GM12874 (cell line): ENCODE data around the gene CYB561.
A peak's percentile ranks its signal among the peaks of the same experiment; 100 is the strongest.

Source experiments
- TF ChIP-seq, protein P1 (sequence below): IDR thresholded peaks from 2 replicates; pipeline ENCODE4 v1.5.1; 2011; ENCODE audit warnings: low read depth, mild to moderate bottlenecking, control low read depth, low read length, moderate library complexity; ENCODE audit not compliant: insufficient read depth

Gene CYB561

DNA sequence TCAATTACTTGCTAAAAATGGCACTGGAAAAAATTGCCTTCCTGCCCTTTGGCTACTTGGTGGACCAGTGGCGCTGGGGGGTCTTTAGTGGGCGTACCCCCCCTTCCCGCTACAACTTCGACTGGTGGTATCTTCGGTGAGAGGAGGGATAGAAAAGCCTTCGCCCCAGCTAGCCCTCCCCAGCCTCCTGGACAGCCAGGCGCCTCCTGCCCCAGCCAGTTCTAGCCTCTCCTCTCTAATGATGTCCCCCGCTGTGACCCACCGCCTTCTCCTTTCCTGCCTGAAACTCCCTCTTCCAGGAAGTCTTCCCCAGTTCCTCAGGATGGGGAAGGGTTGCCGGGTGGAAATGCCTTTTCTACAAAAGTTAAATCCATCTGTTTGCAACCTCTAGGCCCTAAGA lies 36.9 kb upstream of the CYB561 start:
- TF ChIP-seq, protein P1, sequence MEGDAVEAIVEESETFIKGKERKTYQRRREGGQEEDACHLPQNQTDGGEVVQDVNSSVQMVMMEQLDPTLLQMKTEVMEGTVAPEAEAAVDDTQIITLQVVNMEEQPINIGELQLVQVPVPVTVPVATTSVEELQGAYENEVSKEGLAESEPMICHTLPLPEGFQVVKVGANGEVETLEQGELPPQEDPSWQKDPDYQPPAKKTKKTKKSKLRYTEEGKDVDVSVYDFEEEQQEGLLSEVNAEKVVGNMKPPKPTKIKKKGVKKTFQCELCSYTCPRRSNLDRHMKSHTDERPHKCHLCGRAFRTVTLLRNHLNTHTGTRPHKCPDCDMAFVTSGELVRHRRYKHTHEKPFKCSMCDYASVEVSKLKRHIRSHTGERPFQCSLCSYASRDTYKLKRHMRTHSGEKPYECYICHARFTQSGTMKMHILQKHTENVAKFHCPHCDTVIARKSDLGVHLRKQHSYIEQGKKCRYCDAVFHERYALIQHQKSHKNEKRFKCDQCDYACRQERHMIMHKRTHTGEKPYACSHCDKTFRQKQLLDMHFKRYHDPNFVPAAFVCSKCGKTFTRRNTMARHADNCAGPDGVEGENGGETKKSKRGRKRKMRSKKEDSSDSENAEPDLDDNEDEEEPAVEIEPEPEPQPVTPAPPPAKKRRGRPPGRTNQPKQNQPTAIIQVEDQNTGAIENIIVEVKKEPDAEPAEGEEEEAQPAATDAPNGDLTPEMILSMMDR, result no peak

DNA sequence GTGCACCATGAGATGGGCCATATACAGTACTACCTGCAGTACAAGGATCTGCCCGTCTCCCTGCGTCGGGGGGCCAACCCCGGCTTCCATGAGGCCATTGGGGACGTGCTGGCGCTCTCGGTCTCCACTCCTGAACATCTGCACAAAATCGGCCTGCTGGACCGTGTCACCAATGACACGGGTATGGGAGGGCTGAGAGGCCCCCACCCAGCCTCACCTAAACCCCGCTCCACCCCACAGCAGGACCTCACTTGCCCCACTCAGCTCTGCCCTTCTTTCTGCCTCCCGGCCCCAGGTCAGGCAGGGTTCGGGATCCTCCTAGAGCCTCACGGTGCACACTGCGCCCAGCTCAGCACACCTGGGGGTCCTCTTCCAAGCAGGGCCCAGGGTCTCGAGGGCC lies 36.4 kb upstream of the CYB561 start:
- TF ChIP-seq, protein P1, result no peak

- TF ChIP-seq, protein P1, result no peak
Observed at GRCh38 chr17:63481488-63481870, 35.4 kb upstream of the CYB561 start.

GRCh38 chr17:63480826-63481487 lies 34.9 kb upstream of the CYB561 start:
- TF ChIP-seq, protein P1, result no peak

DNA sequence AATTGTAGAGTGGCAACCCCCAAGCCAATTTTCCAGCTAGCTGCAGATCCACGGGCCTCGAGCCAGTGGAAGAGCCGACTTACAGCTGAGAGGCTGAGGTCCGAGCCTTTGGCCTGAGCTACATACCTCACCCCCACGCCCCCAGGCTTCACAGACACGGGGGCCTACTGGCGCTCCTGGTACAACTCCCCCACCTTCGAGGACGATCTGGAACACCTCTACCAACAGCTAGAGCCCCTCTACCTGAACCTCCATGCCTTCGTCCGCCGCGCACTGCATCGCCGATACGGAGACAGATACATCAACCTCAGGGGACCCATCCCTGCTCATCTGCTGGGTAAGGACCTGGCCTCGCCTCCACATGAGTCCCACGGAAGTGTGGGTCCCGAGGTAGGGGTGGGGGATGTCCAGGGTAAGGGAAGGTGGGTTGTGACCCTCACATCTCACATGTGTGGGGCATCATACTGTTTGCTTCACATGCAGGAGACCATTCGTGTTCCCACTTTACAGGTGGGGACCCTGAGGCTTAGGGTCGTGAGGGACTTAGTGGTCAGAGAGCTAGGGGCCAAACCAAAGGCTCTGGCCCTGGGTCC lies 34.2 kb upstream of the CYB561 start:
- TF ChIP-seq, protein P1, result no peak

GRCh38 chr17:63479495-63480184 lies 33.5 kb upstream of the CYB561 start:
- TF ChIP-seq, protein P1, result no peak

GRCh38 chr17:63478814-63479494 lies 32.8 kb upstream of the CYB561 start:
- TF ChIP-seq, protein P1, result peak; percentile 88
